GM10248 (cell line): ENCODE data around the gene CTNNA3.

Experiments
- CTCF ChIA-PET: fragments of 300-600 bp; sonication (Branson Sonifier 250); formaldehyde crosslinking; extraction: SDS; loops from one replicate; lab custom pipeline; 2021; ENCODE audit warnings: antibody characterized with exemption; lab: Yijun Ruan, JAX
- POLR2A ChIA-PET: fragments of 350-650 bp; sonication (Branson Sonifier 250); formaldehyde crosslinking; extraction: SDS; loops from one replicate; lab custom pipeline; 2020; ENCODE audit warnings: antibody characterized with exemption; lab: Yijun Ruan, JAX
- DNase-seq: peaks from one replicate; pipeline ENCODE4 v3.0.0; 2012; ENCODE audit errors: extremely low spot score
- TF ChIP-seq, protein P1 (sequence below): IDR thresholded peaks from 2 replicates; pipeline ENCODE4 v1.5.1; 2012; ENCODE audit warnings: mild to moderate bottlenecking, low read depth; ENCODE audit errors: extremely low read depth, missing control alignments, control extremely low read depth

Gene CTNNA3

DNA sequence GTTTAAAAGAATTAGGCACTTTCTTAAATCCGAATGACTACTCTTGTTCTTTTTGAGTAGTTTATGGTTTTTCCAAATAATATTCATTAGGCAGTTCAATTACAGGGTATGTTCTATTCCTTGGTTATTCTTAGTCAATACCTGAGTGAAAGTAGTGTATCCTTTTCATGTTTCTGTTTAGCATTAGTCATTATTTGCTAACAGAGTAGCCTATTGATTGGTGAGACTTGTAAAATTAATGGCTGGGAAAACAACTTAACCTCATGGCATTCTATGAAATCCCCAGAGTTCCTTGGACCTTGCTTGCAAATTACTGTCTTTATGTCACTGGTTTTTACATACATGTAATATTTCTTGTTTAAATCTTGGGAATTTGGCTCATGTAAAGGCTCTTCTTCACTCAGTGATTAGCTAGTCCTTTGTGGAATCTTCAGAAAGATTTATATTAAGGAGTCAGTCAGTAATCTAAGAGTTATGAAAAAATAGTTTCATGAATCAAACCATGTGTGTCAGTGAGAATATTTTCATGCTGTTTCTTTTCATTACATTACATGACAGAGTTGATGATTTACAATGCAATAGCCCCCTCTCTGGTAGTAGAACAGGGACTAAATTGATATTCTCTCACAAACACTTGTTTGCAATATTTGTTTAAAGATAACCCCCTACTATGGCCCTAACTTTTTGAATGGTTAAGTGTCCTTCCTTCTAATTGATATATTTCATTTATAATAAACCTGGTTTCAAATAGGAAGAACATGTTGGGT, 851.6 kb downstream of the CTNNA3 start:
- ChIA-PET CTCF (no interaction called here), POLR2A (no interaction called here)
- TF ChIP-seq, protein P1, sequence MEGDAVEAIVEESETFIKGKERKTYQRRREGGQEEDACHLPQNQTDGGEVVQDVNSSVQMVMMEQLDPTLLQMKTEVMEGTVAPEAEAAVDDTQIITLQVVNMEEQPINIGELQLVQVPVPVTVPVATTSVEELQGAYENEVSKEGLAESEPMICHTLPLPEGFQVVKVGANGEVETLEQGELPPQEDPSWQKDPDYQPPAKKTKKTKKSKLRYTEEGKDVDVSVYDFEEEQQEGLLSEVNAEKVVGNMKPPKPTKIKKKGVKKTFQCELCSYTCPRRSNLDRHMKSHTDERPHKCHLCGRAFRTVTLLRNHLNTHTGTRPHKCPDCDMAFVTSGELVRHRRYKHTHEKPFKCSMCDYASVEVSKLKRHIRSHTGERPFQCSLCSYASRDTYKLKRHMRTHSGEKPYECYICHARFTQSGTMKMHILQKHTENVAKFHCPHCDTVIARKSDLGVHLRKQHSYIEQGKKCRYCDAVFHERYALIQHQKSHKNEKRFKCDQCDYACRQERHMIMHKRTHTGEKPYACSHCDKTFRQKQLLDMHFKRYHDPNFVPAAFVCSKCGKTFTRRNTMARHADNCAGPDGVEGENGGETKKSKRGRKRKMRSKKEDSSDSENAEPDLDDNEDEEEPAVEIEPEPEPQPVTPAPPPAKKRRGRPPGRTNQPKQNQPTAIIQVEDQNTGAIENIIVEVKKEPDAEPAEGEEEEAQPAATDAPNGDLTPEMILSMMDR, result no peak
- no peak for DNase-seq

GRCh38 chr10:66843396-66843795, 852.6 kb downstream of the CTNNA3 start:
- no peak for DNase-seq
- TF ChIP-seq, protein P1, result no peak
- POLR2A ChIA-PET, result no interaction called here
- CTCF ChIA-PET, result no interaction called here

DNA sequence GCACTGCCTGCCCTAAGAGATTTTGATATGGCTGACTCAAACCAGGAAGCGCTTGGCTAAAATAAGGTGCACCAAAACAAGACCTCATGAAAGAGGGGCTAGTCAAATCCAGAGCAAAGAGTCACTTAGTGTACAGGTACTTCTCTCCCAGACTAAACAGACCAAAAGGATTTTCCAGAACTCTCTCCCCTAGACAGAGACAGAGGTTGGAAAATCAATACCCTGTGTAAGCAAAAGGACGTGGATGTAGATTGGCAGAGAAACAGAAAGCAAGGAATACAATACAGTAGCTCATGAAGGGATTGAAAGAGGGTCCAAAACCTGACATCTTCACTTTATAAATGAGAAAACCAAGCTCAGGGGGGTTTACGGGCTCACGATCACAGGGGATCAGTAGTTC, 853.1 kb downstream of the CTNNA3 start:
- DNase-seq, result no peak
- TF ChIP-seq, protein P1, result no peak
- ChIA-PET CTCF (no interaction called here), POLR2A (no interaction called here)

DNA sequence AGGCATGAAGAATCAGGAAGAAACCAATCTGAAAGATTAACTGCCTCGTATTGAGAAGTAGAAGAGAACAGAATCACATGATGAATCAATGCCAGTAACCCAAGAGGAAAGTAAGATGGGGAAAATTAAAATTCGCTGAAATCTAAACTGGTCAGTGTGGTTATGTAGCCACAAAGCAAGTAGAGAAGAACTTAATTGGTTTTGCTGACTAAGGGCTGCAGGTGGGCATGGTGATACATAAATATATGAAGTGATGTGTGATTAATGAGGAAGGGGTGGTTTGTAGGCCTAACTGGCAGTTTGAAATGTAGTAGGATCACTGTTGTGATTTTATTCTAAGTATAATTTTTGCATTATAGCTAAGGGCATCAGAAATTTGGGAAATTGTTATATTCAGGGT, 853.6 kb downstream of the CTNNA3 start:
- no peak for DNase-seq
- ChIA-PET CTCF (no interaction called here), POLR2A (no interaction called here)
- TF ChIP-seq, protein P1, result no peak

- CTCF ChIA-PET, result interaction anchor here (1.4 to 1.8 kb wide), 2 partner anchors 10 to 11 kb away, joined by 3 to 4 read pairs; no protein-coding TSS in a partner anchor
- TF ChIP-seq, protein P1, result no peak
- POLR2A ChIA-PET, result no interaction called here
- no peak for DNase-seq
These were observed 857.3 kb downstream of the CTNNA3 start for GRCh38 chr10:66838656-66839055.

GRCh38 chr10:66837990-66838389, 858.0 kb downstream of the CTNNA3 start:
- ChIA-PET POLR2A (no interaction called here), CTCF (interaction anchor here (1.4 kb wide), 1 partner anchor 10 kb away, joined by 4 read pairs; no protein-coding TSS in a partner anchor)
- TF ChIP-seq, protein P1, result no peak
- DNase-seq, result no peak
